GM21786 (cell line): ENCODE measurements around the gene PKM.

Experiments used
- ATAC-seq: cut with Tn5 transposase; IDR thresholded peaks from one replicate; pipeline ENCODE4 v1.9.1; 2021; ENCODE audit not compliant: unreplicated experiment

The PKM gene

GRCh38 chr15:72161361-72162132 is 69.4 kb downstream of the PKM start:
- ATAC-seq, result no peak

GRCh38 chr15:72160696-72161245 is 70.2 kb downstream of the PKM start:
- no peak for ATAC-seq

- ATAC-seq, result no peak
Measured at GRCh38 chr15:72156928-72157327, 74.1 kb downstream of the PKM start.

GRCh38 chr15:72155635-72156616 is 75.1 kb downstream of the PKM start:
- no peak for ATAC-seq

GRCh38 chr15:72155003-72155621 is 75.9 kb downstream of the PKM start:
- ATAC-seq, result no peak

- no peak for ATAC-seq
Measured at GRCh38 chr15:72154316-72154715, 76.7 kb downstream of the PKM start.

GRCh38 chr15:72153269-72154000 is 77.6 kb downstream of the PKM start:
- no peak for ATAC-seq
